Measurements from ENCODE around the gene OR14K1. TPM values are rescaled to one million over a fixed set of nuclear protein-coding genes. Genes with fewer than 3 reads are reported as not detected.

Gene OR14K1
- total and polyA plus RNA-seq, 2 experiments from 2014 or later, result 0.31 TPM; not detected in 1

DNA sequence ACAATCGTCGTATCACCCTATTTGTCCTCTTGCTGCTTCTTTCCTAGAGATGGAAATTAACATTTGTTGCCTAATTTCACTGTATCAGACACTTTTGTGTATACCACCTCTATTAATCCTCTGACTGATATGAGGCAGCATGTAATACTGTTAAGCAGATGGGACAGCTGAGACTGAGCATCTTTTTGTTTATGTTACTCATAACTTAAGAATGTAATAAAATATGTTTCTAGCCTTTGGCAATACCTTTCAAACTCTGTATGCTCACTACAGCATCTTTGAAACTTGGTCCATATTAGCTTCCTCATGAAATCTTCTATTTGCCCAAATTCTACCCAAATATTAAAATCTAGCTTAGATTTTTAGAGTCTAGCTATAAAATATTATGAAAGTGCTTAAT, 2.3 kb downstream of the OR14K1 start:
- no peaks in the 10 kb centered on the region for H3K27me3 ChIP-seq (ENCODE audit: insufficient read depth)
- Mint-ChIP-seq H3K4me3 (no peak overlapping the region), H3K4me1 (no peaks in the 10 kb centered on the region), H3K9me3 (peaks cover 64% of the 10 kb centered on the region), H3K27ac (no peak overlapping the region), H3K27me3 (ENCODE audit: insufficient read depth, low read depth, poor library complexity) (no peaks in the 10 kb centered on the region), H3K36me3 (ENCODE audit: low read depth) (peaks cover 3% of the 10 kb centered on the region)
- no peaks in the 10 kb centered on the region for H3K79me2 ChIP-seq (replicated peaks; ENCODE audit: insufficient read depth)
- TF ChIP-seq, protein P1, sequence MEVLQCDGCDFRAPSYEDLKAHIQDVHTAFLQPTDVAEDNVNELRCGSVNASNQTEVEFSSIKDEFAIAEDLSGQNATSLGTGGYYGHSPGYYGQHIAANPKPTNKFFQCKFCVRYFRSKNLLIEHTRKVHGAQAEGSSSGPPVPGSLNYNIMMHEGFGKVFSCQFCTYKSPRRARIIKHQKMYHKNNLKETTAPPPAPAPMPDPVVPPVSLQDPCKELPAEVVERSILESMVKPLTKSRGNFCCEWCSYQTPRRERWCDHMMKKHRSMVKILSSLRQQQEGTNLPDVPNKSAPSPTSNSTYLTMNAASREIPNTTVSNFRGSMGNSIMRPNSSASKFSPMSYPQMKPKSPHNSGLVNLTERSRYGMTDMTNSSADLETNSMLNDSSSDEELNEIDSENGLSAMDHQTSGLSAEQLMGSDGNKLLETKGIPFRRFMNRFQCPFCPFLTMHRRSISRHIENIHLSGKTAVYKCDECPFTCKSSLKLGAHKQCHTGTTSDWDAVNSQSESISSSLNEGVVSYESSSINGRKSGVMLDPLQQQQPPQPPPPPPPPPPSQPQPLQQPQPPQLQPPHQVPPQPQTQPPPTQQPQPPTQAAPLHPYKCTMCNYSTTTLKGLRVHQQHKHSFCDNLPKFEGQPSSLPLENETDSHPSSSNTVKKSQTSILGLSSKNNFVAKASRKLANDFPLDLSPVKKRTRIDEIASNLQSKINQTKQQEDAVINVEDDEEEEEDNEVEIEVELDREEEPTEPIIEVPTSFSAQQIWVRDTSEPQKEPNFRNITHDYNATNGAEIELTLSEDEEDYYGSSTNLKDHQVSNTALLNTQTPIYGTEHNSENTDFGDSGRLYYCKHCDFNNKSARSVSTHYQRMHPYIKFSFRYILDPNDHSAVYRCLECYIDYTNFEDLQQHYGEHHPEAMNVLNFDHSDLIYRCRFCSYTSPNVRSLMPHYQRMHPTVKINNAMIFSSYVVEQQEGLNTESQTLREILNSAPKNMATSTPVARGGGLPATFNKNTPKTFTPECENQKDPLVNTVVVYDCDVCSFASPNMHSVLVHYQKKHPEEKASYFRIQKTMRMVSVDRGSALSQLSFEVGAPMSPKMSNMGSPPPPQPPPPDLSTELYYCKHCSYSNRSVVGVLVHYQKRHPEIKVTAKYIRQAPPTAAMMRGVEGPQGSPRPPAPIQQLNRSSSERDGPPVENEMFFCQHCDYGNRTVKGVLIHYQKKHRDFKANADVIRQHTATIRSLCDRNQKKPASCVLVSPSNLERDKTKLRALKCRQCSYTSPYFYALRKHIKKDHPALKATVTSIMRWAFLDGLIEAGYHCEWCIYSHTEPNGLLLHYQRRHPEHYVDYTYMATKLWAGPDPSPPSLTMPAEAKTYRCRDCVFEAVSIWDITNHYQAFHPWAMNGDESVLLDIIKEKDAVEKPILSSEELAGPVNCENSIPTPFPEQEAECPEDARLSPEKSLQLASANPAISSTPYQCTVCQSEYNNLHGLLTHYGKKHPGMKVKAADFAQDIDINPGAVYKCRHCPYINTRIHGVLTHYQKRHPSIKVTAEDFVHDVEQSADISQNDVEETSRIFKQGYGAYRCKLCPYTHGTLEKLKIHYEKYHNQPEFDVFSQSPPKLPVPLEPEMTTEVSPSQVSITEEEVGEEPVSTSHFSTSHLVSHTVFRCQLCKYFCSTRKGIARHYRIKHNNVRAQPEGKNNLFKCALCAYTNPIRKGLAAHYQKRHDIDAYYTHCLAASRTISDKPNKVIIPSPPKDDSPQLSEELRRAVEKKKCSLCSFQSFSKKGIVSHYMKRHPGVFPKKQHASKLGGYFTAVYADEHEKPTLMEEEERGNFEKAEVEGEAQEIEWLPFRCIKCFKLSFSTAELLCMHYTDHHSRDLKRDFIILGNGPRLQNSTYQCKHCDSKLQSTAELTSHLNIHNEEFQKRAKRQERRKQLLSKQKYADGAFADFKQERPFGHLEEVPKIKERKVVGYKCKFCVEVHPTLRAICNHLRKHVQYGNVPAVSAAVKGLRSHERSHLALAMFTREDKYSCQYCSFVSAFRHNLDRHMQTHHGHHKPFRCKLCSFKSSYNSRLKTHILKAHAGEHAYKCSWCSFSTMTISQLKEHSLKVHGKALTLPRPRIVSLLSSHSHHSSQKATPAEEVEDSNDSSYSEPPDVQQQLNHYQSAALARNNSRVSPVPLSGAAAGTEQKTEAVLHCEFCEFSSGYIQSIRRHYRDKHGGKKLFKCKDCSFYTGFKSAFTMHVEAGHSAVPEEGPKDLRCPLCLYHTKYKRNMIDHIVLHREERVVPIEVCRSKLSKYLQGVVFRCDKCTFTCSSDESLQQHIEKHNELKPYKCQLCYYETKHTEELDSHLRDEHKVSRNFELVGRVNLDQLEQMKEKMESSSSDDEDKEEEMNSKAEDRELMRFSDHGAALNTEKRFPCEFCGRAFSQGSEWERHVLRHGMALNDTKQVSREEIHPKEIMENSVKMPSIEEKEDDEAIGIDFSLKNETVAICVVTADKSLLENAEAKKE (CRISPR knock-in tag; IDR thresholded peaks at IDR 0.05), result no peak
- TF ChIP-seq, protein P2, sequence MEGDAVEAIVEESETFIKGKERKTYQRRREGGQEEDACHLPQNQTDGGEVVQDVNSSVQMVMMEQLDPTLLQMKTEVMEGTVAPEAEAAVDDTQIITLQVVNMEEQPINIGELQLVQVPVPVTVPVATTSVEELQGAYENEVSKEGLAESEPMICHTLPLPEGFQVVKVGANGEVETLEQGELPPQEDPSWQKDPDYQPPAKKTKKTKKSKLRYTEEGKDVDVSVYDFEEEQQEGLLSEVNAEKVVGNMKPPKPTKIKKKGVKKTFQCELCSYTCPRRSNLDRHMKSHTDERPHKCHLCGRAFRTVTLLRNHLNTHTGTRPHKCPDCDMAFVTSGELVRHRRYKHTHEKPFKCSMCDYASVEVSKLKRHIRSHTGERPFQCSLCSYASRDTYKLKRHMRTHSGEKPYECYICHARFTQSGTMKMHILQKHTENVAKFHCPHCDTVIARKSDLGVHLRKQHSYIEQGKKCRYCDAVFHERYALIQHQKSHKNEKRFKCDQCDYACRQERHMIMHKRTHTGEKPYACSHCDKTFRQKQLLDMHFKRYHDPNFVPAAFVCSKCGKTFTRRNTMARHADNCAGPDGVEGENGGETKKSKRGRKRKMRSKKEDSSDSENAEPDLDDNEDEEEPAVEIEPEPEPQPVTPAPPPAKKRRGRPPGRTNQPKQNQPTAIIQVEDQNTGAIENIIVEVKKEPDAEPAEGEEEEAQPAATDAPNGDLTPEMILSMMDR (conservative IDR thresholded peaks at IDR 0.05; ENCODE audit: low read depth in 2 of 2), result no peak
- TF ChIP-seq EZH2phosphoT487 (IDR thresholded peaks at IDR 0.05; ENCODE audit: unreplicated experiment) (no peak), ZNF114 (CRISPR knock-in tag; IDR thresholded peaks at IDR 0.05) (no peak), JUNB (IDR thresholded peaks at IDR 0.05; ENCODE audit: unreplicated experiment) (no peak), NANOG (IDR thresholded peaks at IDR 0.05; ENCODE audit: borderline replicate concordance) (no peak), ZNF331 (CRISPR knock-in tag; IDR thresholded peaks at IDR 0.05; ENCODE audit: low read depth) (no peak), STAT1 (IDR thresholded peaks at IDR 0.05; ENCODE audit: unreplicated experiment) (no peak), EZH2 (IDR thresholded peaks at IDR 0.05; ENCODE audit: low read depth, unreplicated experiment) (no peak), CREB1 (CRISPR knock-in tag; IDR thresholded peaks at IDR 0.05; ENCODE audit: low read depth) (no peak), POLR2AphosphoS5 (IDR thresholded peaks at IDR 0.05; ENCODE audit: low read depth) (no peak)
- TF ChIP-seq, protein P3, sequence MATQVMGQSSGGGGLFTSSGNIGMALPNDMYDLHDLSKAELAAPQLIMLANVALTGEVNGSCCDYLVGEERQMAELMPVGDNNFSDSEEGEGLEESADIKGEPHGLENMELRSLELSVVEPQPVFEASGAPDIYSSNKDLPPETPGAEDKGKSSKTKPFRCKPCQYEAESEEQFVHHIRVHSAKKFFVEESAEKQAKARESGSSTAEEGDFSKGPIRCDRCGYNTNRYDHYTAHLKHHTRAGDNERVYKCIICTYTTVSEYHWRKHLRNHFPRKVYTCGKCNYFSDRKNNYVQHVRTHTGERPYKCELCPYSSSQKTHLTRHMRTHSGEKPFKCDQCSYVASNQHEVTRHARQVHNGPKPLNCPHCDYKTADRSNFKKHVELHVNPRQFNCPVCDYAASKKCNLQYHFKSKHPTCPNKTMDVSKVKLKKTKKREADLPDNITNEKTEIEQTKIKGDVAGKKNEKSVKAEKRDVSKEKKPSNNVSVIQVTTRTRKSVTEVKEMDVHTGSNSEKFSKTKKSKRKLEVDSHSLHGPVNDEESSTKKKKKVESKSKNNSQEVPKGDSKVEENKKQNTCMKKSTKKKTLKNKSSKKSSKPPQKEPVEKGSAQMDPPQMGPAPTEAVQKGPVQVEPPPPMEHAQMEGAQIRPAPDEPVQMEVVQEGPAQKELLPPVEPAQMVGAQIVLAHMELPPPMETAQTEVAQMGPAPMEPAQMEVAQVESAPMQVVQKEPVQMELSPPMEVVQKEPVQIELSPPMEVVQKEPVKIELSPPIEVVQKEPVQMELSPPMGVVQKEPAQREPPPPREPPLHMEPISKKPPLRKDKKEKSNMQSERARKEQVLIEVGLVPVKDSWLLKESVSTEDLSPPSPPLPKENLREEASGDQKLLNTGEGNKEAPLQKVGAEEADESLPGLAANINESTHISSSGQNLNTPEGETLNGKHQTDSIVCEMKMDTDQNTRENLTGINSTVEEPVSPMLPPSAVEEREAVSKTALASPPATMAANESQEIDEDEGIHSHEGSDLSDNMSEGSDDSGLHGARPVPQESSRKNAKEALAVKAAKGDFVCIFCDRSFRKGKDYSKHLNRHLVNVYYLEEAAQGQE (IDR thresholded peaks at IDR 0.05; ENCODE audit: unreplicated experiment), result no peak
- TF ChIP-seq, protein P4, sequence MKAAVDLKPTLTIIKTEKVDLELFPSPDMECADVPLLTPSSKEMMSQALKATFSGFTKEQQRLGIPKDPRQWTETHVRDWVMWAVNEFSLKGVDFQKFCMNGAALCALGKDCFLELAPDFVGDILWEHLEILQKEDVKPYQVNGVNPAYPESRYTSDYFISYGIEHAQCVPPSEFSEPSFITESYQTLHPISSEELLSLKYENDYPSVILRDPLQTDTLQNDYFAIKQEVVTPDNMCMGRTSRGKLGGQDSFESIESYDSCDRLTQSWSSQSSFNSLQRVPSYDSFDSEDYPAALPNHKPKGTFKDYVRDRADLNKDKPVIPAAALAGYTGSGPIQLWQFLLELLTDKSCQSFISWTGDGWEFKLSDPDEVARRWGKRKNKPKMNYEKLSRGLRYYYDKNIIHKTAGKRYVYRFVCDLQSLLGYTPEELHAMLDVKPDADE (IDR thresholded peaks at IDR 0.05), result no peak
- H4K20me1 ChIP-seq (replicated peaks; ENCODE audit: insufficient read depth), result no peaks in the 10 kb centered on the region
- no peak for DNase-seq (ENCODE audit: low spot score)
- no peaks in the 10 kb centered on the region for H3K4me1 ChIP-seq (ENCODE audit: insufficient read depth)
- H3K4me3 ChIP-seq, result no peak overlapping the region
- H3K4me2 ChIP-seq, result no peak overlapping the region
- H2AFZ ChIP-seq, result no peak overlapping the region
- ATAC-seq, result no peak
- H3K36me3 ChIP-seq (ENCODE audit: insufficient read depth), result no peaks in the 10 kb centered on the region
- no peaks in the 10 kb centered on the region for H3K9me2 ChIP-seq (ENCODE audit: insufficient read depth)
- no peak overlapping the region for H3K27ac ChIP-seq (ENCODE audit: low read depth)
- no peaks in the 10 kb centered on the region for H3F3A ChIP-seq (replicated peaks; ENCODE audit: low read depth)
